Pericardium fibroblast (primary cell): ENCODE measurements around the gene MRPS31. TPM values are rescaled to one million over a fixed set of nuclear protein-coding genes. Genes with fewer than 3 reads are reported as not detected.

Experiments used
- total RNA-seq: library from RNA; depleted of rRNA; stranded (reverse); fragments of >200 nt; gene quantifications from 2 replicates; pipeline ENCODE4 v1.2.3, GENCODE V29; 2015

The MRPS31 gene
- total RNA-seq: 10.6 and 18.6 TPM in 2 replicates

GRCh38 chr13:40770934-40771618 is at the start of gene MRPS31:
TSS of gene MRPS31 (minus strand) at chr13:40771190. CDS start at chr13:40771136, 54 bp downstream.

GRCh38 chr13:40789275-40790153 is 18.5 kb upstream of the MRPS31 start, which contains the start of gene SLC25A15:
TSS of gene SLC25A15 (plus strand) at chr13:40789611. CDS start at chr13:40793227, 3,616 bp downstream.

Other genes starting within 250 kb of the MRPS31 start
- gene FOXO1, start 104.5 kb downstream of the MRPS31 start, total RNA-seq: 23.7 and 33.8 TPM in 2 replicates
- gene SLC25A15, start 18.4 kb upstream of the MRPS31 start, total RNA-seq: 10.6 and 13.3 TPM in 2 replicates
- gene ELF1, start 248.1 kb upstream of the MRPS31 start, total RNA-seq: 28.6 and 40.8 TPM in 2 replicates